ENCODE measurements around the gene ATP13A4.

Gene ATP13A4

DNA sequence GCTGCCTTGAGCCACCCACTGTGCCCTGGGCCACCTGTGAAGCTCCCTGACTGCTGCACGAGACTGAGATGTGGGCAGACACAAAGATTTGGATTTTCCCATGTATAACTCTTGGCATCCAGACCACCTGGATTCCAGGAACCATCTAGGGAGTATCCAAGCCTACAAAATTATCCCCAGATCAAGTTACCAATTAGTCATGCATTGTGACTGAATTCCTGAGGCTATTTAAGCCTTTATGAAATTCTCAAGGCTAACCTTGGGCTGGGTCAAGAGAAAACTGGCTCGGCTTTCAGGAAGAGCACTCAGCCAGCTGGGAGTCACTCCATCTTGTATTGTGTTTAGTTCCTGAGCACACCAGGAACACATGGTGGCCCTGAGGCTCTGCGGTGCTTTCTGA lies 162.8 kb downstream of the ATP13A4 start:
- peak; percentile 61 for DNase-seq (ENCODE audit: low read depth)

DNA sequence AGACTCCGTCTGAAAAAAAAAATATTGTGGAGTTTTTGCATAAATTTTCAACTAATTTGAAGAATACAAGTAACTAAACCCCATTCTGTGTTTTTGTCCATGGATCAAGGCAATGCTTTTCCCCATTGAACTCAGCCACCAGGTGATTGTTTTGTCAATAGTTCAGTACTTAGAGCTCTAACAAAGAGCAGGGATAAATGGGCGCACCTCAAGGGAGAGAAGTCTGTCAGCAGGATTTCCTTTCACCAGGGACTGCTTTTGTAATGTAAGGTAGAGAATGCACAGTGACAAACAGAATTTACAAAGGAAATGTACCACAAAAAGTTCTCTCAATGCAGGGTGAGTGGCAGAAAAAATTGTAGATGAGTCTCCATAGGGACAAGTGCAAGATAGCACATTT lies 165.4 kb downstream of the ATP13A4 start:
- DNase-seq (ENCODE audit: low read depth), result no peak

DNA sequence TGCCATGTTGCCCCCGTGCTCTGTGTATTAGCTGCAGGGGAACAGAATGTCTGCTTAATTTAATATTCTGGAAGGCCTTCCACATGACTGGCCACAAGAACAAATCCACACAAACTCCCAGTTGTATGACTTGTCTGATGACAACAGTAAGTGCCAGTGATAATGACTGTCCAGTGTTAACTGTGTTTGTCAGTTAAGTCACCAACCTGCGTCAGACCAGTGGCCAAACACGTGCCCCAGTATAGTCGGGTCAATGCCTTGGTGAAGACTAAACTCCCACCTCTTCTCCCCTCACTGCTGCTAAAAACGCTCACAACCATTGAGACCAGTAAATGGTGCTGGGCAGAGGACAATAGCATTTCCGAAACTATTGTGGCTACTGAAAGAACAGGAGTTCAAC lies 166.3 kb downstream of the ATP13A4 start:
- DNase-seq (ENCODE audit: low read depth), result no peak

DNA sequence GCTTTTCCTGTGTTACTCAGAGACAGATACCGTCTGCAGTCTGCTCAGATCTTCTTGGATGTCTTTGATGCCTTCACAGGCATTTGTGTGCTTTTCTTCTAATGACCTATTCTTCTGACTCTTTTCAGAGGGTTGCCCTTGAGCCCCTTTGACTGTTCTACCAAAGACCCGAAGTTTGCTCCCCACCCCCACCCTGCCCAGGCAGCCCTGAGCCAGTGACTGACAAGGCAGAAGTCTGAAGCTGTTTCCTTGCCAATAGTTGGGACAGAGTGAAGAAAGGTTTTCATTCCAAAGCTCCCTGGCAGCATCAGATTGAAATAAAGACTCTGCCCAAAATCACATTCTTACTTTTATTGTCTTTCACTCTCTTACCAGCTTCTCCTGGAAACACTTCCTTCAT lies 167.1 kb downstream of the ATP13A4 start:
- no peak for DNase-seq (ENCODE audit: low read depth)

DNA sequence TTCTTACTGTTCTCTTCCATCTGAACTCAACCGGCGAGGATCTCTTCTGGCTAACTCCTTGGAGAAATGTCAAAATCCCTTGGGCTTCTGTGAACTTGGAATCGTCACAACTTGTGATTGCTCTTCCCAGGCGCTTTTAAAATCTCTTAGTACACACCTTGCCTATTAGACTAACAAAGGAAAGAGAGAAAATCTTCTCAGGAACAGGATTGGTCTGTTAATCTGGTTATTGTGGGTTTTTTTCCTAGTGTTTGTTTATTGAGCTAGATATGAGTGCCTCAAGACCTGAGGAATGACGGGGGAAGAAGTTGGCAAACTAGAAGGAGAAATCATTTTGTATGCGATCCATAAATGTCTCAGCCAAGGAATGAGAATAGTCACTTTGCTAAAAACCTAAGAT lies 176.0 kb downstream of the ATP13A4 start, which contains the start of gene ATP13A5:
Gene ATP13A5, minus strand, starts transcription at position 48 of the 400 bp plus-strand sequence. Its CDS starts 28 bp downstream, at position 20.
- no peak for DNase-seq (ENCODE audit: low read depth)

DNA sequence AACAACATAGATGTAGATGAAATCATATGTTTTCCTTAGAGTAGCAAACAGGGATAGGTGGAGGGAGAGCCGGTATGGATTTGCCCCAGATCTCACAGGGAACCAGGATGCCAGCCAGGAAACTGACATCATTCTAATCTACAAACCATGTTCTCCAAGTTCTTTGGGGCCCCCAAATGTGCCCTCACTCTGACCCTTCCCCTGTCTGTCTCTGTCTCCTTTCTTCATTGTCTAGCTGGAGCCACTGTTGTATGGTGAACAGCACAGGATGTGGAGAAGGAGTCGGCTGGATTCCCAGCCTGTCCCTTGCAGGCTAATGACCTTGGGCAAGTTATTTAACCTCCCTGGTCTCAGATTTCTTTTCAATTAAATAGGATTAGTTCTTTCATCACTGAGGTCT lies 177.1 kb downstream of the ATP13A4 start:
- DNase-seq (ENCODE audit: low read depth), result no peak

DNA sequence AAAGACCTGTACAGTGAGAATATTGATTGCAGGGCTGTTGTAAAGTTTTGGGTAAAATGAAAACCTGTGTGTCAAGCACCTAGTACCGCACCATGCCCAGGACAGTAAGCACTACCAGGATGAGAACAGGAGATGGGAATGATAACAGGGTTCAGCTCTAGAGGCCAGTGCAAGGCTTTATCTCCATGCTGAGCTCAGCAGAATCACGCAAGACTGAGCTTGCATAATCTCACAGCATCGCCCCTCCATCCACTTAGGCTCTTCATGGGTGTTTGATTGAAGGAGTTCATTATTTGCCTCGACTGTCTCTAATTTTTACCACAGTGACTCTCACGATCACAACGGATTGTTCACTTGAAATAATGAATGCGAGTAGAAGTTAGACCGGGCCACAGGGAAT lies 179.1 kb downstream of the ATP13A4 start:
- no peak for DNase-seq (ENCODE audit: low read depth)

DNA sequence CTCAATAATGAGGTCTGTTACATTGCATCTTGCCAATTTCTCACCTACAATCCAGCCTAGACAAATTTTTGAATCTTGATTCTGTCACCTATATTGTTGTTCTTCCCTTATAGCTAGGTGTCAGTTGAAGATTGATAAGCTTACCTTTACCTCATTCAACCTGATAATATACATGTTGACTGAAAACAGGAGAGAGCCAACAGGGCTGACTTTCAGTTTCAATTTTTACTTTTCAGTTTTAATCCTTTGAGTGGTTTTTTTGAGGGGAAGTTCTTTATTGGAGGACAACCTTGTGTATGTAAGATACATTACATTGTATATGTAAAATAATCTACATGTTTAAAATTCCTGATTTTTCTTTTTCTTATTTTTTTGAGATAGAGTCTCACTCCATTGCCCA lies 181.9 kb downstream of the ATP13A4 start:
- no peak for DNase-seq (ENCODE audit: low read depth)

DNA sequence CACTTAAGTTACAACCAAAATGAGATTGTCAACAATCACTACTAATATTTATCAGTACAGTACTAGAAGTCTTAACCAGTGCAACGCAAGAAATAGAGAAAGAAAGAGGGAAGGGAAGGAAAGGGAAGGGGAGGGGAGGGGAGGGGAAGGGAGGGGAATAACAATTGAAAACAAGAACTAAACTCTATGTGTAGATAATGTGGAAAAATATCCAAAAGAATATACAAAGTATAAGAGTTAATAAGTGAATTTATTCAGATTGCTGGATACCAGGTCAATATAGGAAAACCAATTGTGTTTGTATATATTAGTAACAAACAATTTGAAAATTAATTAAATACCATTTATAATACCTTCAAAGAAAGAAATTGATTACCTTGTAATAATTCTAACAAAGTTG lies 186.8 kb downstream of the ATP13A4 start:
- no peak for DNase-seq (ENCODE audit: low read depth)

DNA sequence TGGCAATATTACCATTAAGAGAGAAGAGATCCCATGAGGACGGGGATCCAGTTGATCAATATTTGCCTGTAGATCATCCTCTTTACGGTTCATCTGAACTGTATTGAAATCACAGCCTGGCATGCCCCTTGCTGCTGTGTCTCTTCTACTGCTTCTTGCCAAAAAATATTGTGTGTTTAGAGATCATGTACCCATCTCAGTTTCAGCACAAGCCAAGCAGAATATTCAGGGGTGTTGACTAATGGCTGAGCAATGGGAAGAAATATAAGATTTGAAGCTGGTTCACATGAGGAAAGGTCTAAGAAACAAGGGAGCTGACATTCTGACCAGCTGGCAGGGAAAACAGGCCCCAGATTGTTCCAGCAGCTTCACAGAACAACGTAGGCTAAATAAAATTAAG lies 197.4 kb downstream of the ATP13A4 start:
- no peak for DNase-seq (ENCODE audit: low read depth)

DNA sequence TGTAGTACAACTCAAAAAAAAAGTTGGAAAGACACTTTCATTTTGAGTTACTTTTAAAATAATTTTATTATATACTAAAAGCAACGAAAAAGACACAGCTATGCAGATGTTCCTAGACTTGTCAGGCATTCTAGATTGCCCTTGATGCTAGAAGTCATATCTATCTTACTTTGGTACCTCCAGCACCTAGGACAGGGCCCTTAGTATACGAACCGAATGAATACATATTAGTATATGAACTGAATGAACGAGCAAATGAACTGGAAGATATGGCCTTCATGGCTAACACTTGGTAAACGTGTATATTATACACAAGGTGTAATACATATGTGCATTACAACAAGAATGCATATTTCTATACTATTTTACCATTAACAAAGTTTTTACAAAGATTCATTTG lies 200.3 kb downstream of the ATP13A4 start:
- DNase-seq (ENCODE audit: low read depth), result no peak
